HCT116 (cell line): Measurements from ENCODE around the gene SNTG2.
"Not testable (repeated sequence)": the region's sequence is repeated elsewhere in the genome, so short reads cannot be mapped to it uniquely, and the experiment has no call there.

Experiments
- EZH2phosphoT487 ChIP-seq: fragments of 200-600 bp; IDR thresholded peaks from 2 replicates; pipeline ENCODE4 v1.6.1; 2018; ENCODE audit warnings: antibody characterized with exemption, borderline replicate concordance
- TF ChIP-seq, protein P1 (sequence below), 3 experiments: fragments of 200-600 bp in 1 of 3; sonication (generic) in 1 of 3; IDR thresholded peaks in 2 of 3; conservative IDR thresholded peaks in 1 of 3; 2 replicates each; pipeline ENCODE4 v1.5.1; 2012 to 2017; ENCODE audit warnings: low read depth in 2 of 3, low read length in 2 of 3, antibody characterized with exemption in 1 of 3, borderline replicate concordance in 1 of 3, control low read depth in 1 of 3, mild to moderate bottlenecking in 1 of 3, mixed read lengths in 1 of 3, mixed run types in 1 of 3, moderate library complexity in 1 of 3; ENCODE audit not compliant: insufficient read depth in 1 of 3

GRCh38 chr2:1387954-1388725 is 437.5 kb downstream of the SNTG2 start:
- TF ChIP-seq, protein P1, sequence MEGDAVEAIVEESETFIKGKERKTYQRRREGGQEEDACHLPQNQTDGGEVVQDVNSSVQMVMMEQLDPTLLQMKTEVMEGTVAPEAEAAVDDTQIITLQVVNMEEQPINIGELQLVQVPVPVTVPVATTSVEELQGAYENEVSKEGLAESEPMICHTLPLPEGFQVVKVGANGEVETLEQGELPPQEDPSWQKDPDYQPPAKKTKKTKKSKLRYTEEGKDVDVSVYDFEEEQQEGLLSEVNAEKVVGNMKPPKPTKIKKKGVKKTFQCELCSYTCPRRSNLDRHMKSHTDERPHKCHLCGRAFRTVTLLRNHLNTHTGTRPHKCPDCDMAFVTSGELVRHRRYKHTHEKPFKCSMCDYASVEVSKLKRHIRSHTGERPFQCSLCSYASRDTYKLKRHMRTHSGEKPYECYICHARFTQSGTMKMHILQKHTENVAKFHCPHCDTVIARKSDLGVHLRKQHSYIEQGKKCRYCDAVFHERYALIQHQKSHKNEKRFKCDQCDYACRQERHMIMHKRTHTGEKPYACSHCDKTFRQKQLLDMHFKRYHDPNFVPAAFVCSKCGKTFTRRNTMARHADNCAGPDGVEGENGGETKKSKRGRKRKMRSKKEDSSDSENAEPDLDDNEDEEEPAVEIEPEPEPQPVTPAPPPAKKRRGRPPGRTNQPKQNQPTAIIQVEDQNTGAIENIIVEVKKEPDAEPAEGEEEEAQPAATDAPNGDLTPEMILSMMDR (IDR thresholded peaks at IDR 0.05 in 2 of 3, conservative IDR thresholded peaks at IDR 0.05 in 1 of 3; ENCODE audit: borderline replicate concordance in 1 of 3, insufficient read depth in 1 of 3, low read depth in 2 of 3, low read length in 2 of 3) = not testable (repeated sequence)
- not testable (repeated sequence) for TF ChIP-seq EZH2phosphoT487
